NCI-H510A treated with DMSO at 0.1 percent for 48 hours (cell line): ENCODE data around the gene HADH.
"Not testable (repeated sequence)": the region's sequence is repeated elsewhere in the genome, so short reads cannot be mapped to it uniquely, and the experiment has no call there.

Source experiments
- DNase-seq: peaks from one replicate; lab custom pipeline; 2025; lab: John Stamatoyannopoulos, UW

HADH gene

GRCh38 chr4:108031427-108032083 is 41.9 kb downstream of the HADH start:
- no peak for DNase-seq

- no peak for DNase-seq
Measured at GRCh38 chr4:108033348-108033747, 43.7 kb downstream of the HADH start.

- no peak for DNase-seq
Measured at GRCh38 chr4:108034565-108034964, 44.9 kb downstream of the HADH start.

GRCh38 chr4:108035691-108036090 is 46.0 kb downstream of the HADH start:
- no peak for DNase-seq

- DNase-seq = no peak
Measured at GRCh38 chr4:108036213-108036612, 46.5 kb downstream of the HADH start.

GRCh38 chr4:108037884-108038283 is 48.2 kb downstream of the HADH start:
- DNase-seq = no peak

- no peak for DNase-seq
Measured at GRCh38 chr4:108042927-108043326, 53.2 kb downstream of the HADH start.

GRCh38 chr4:108043526-108043925 is 53.8 kb downstream of the HADH start:
- peak; percentile 87 for DNase-seq

- no peak for DNase-seq
Measured at GRCh38 chr4:108044951-108045686, 55.4 kb downstream of the HADH start.

- DNase-seq = no peak
Measured at GRCh38 chr4:108045687-108046024, 56.0 kb downstream of the HADH start.

- DNase-seq = no peak
Measured at GRCh38 chr4:108047199-108047598, 57.5 kb downstream of the HADH start.

- no peak for DNase-seq
Measured at GRCh38 chr4:108048157-108048556, 58.5 kb downstream of the HADH start.

- DNase-seq = no peak
Measured at GRCh38 chr4:108048997-108049396, 59.3 kb downstream of the HADH start.

GRCh38 chr4:108049406-108049805 is 59.7 kb downstream of the HADH start:
- DNase-seq = no peak

GRCh38 chr4:108050166-108051111 is 60.8 kb downstream of the HADH start:
- DNase-seq = not testable (repeated sequence)

- no peak for DNase-seq
Measured at GRCh38 chr4:108051343-108051742, 61.7 kb downstream of the HADH start.

GRCh38 chr4:108052558-108053120 is 63.0 kb downstream of the HADH start:
- DNase-seq = no peak

GRCh38 chr4:108053251-108053711 is 63.6 kb downstream of the HADH start:
- DNase-seq = no peak

- DNase-seq = no peak
Measured at GRCh38 chr4:108054025-108054638, 64.4 kb downstream of the HADH start.

GRCh38 chr4:108055787-108056186 is 66.1 kb downstream of the HADH start:
- no peak for DNase-seq

- no peak for DNase-seq
Measured at GRCh38 chr4:108056418-108056817, 66.7 kb downstream of the HADH start.
